ENCODE measurements around the gene MBP.

DNA sequence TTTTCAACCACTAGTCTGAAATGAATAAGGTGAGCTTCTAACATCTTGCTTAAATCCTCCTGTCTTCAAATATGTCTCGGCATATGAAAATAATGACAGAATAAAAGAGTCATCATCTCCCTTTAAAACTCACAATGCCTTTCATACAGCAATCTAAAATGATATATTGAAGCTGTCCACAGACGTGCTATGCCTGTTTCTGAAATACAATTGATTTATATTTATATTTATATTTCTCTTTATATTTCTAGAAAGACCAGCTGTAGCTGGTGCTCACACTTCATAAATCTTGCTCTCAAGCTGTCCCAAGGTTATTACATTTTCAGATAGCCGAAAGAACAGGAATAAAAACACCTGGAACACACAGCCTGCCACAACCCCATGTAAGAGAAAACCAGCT lies 11.1 kb downstream of the MBP start:
- TF ChIP-seq EZH2 (IDR thresholded peaks at IDR 0.05; ENCODE audit: low read length, missing control alignments), result no peak
- TF ChIP-seq, protein P1, sequence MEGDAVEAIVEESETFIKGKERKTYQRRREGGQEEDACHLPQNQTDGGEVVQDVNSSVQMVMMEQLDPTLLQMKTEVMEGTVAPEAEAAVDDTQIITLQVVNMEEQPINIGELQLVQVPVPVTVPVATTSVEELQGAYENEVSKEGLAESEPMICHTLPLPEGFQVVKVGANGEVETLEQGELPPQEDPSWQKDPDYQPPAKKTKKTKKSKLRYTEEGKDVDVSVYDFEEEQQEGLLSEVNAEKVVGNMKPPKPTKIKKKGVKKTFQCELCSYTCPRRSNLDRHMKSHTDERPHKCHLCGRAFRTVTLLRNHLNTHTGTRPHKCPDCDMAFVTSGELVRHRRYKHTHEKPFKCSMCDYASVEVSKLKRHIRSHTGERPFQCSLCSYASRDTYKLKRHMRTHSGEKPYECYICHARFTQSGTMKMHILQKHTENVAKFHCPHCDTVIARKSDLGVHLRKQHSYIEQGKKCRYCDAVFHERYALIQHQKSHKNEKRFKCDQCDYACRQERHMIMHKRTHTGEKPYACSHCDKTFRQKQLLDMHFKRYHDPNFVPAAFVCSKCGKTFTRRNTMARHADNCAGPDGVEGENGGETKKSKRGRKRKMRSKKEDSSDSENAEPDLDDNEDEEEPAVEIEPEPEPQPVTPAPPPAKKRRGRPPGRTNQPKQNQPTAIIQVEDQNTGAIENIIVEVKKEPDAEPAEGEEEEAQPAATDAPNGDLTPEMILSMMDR (conservative IDR thresholded peaks at IDR 0.05 in 1 of 2, IDR thresholded peaks at IDR 0.05 in 1 of 2; ENCODE audit: low read depth in 1 of 2, low read length in 2 of 2), result no peak
